Non-pigmented ciliary epithelial cell (primary cell): ENCODE data around the gene ZFPM1.

Experiments used
- DNase-seq: peaks from one replicate; pipeline ENCODE4 v3.0.0-alpha.2; 2010; ENCODE audit warnings: low read depth

The ZFPM1 gene

GRCh38 chr16:88499836-88500251 lies 46.8 kb downstream of the ZFPM1 start:
- DNase-seq: no peak

- DNase-seq: no peak
Observed at GRCh38 chr16:88500255-88500661, 47.2 kb downstream of the ZFPM1 start.

- no peak for DNase-seq
Observed at GRCh38 chr16:88502371-88502770, 49.3 kb downstream of the ZFPM1 start.

GRCh38 chr16:88502776-88503280 lies 49.7 kb downstream of the ZFPM1 start:
- no peak for DNase-seq

GRCh38 chr16:88503374-88503770 lies 50.3 kb downstream of the ZFPM1 start:
- DNase-seq: no peak

DNA sequence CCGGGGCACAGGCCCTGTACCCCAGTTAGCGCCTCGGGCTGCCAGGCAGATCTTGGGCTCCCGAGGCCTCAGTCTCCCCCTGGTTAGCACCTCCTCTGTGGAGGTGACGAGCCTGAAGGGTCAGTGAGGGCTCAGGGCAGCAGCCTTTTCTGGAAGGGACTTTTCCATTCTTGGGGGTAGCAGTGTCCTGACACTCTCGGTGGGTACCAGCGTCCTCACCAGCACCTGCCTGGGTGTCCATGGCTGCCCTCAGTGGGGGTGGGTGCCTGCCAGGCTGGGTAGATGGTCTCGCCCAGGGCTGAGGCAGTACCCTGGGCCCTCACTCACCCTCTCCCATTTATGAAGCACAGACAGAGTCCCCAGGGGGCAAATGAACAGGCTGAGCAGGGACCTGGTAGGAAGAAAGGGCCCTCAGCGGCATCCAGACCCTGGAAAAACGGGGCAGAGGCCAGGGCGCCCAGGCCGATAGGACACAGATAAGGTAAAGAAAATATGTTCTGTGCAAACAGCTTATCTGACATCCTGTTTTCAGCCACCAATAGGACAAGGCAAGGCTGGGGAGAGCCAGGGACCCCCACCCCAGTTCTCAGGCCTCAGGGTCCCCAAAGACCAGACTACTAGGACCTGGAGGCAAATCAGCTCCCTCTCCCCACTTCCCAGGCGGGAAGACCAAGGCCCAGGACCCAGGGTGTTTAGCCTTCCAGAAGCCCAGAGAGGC lies 50.9 kb downstream of the ZFPM1 start:
- DNase-seq: no peak

- DNase-seq: no peak
Observed at GRCh38 chr16:88504489-88505404, 51.7 kb downstream of the ZFPM1 start.

DNA sequence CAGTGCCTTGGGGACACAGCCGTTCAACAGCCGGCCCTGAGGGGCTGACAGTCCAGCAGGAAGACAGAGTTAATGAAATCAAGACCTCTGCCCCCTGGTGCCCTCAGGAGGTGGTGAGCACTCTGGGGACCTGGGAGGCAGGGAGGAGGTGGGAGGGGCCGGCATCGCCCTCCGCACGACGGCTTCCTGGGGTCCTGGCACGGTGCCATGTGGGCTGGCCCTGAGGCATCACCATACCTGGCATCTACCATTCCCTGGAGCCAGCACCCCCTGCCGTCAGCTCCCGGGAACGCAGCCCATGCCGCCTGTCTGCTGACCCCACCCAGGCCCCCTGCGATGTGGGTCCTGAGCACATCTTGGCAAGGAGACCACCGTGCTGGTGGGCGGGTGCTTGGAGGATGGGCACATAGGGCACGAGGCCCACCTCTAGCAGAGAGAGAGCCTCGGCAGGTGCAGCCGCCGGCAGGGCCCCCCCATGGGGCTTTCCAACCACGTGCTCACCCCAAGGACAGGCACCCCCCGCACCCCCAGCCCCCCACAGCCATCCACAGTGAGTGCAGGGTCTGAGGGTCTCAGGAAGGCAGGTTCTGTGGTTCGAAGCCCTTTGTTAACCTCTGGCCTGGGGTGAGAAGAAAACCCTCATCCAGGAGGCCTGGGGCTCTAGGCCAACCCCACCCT lies 52.5 kb downstream of the ZFPM1 start:
- no peak for DNase-seq

DNA sequence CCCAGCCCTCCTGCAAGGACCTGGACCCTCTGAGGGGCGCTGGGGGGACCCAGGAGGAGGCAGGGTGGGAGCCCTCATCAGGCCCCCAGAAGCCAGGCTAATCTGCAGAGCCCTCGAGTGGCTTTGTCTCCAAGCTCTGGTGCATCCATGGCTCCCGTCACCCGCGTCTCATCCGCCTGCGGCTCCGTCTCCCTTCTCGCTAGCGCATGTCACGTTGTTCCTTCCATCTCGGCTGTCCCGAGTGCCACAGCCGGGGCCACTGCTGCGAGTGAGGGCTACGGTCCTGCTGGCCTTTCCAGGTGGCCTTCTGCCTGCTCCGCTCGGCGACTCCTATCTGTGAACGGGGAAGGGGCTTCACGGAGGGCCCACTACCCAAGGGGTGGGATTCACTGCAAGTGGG lies 53.6 kb downstream of the ZFPM1 start:
- DNase-seq: no peak

DNA sequence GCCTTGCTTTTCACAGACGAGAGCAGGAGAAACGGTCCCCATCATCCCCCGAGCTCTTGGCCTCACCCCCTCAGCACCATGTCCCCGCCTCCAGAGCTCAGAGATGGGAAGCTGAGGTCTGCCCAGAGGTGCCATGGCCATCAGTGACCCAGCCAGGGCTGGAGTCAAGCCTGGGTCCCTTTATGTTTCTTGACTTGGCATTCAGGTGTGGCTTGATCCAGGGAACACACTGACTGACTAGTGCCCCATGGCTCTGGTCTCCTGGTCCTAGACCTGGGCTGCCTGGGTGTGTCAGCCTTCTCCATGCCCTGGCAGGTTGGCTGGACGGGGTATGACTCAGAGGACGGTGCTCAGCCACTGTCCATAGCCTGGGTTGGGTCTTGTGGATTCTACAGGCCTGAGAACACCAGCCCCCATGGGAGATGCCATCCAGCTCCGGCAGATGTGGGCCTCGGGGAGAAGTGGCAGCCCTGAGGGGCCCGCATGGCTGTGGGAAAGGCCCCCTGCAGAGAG lies 54.2 kb downstream of the ZFPM1 start:
- DNase-seq: no peak

DNA sequence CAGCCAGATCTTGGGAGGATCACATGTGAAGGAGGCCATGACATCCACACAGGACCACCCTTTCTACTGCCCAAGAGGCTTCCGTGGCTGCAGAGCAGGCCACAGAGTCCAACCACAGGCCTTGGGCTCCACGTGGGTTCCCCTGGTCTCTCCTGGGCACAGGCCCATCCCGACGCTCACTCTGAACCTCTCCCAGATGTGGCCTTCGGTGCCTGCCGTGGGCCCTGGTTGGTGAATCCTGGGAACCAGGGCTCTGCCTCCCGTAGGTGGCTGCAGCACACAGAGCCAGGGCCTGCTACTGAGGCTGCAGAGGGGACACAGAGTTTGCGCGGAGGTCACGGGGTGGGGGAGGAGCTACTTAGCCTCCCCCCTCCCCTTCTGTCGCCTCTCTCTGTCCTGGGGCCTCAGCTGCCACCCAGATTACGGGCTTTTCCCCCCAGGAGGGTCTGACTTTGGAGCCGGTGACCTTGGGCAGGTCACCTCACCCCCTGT lies 55.3 kb downstream of the ZFPM1 start:
- no peak for DNase-seq

- no peak for DNase-seq
Observed at GRCh38 chr16:88508868-88509748, 56.0 kb downstream of the ZFPM1 start.

- no peak for DNase-seq
Observed at GRCh38 chr16:88509749-88510069, 56.6 kb downstream of the ZFPM1 start.

- no peak for DNase-seq
Observed at GRCh38 chr16:88510091-88510994, 57.3 kb downstream of the ZFPM1 start.

- DNase-seq: no peak
Observed at GRCh38 chr16:88511060-88511459, 58.0 kb downstream of the ZFPM1 start.

GRCh38 chr16:88511906-88512305 lies 58.8 kb downstream of the ZFPM1 start:
- DNase-seq: no peak

DNA sequence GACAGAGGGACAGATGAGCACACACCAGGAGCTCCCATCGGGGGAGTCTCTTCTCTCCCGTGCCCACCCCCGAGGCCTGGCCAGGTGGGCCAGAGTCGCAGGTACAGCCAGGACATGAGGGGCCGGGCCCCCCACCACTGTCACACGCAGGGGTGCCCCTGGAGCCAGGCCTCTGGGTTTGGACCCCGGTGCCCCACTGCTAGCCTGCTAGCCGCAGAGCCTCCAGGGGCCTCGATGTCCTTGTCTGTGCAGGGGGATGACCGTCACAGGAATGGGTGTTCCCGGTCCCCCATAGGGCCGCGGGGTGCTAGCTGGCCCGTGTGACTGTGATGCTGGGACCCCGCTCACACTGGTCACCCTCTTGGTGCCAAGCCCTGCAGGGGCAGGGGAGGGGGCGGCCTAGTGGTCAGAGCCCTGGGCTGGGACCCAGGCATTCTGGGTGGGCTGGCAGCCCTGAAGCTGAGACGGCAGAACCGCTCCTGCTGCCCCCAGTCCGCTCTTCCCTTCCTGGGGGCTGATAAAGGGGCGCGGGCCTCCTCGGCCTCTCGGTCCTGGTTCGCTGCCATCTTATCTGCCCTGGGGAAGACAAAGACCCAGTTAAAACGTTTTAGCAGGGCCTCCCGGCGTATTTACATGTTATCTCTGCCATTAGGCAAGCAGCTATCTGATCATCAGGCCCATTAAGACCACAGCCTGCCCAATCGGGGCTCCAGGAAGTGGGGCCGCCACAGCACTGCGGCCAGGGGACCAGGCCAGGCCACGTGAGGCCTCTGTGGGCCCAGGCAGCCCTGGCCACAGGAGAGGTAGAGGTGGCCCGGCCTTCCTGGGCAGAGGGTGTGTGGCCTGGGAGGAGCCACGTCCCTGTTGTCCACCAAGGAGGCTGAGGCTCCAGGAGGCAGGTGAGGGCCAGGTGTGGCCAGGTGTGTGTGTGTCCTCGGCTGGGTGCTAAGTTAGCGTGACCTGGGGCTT lies 59.9 kb downstream of the ZFPM1 start:
- DNase-seq: no peak

DNA sequence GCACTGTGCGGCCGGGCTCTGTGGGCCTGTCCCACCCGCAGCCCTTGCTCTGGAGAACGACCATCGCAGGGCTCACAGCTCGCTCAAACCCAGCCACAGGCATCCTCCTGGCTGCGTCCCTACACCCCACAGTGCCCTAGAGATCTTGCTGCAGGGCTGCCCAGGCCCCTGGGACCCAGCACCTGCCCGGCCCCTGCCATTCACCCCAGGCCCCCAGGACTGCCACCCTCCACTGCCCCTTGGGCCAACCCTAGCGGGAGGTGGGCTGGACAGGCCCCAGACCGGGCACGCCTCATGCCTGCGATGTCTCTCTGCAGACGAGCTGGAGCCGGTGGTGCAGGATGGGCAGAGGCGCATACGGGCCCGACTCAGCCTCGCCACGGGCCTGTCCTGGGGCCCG lies 61.0 kb downstream of the ZFPM1 start:
- DNase-seq: no peak
